ENCODE measurements around the gene SYDE2. TPM values are rescaled to one million over a fixed set of nuclear protein-coding genes. Genes with fewer than 3 reads are reported as not detected.

Gene SYDE2
- total RNA-seq, 4 donors from 2014 or later: 75.5 to 119 (median 99.3) TPM

GRCh38 chr1:85174503-85174902 is 26.3 kb downstream of the SYDE2 start:
- Histone ChIP-seq H3K4me3 (no peak overlapping the region), H3K36me3 (peaks cover 0 to 11% (median 0%) of the 10 kb centered on the region in 4 donors), H3K27me3 (no peaks in the 10 kb centered on the region), H3K4me1 (peaks cover 0 to 47% (median 24%) of the 10 kb centered on the region in 4 donors), H3K9me3 (no peaks in the 10 kb centered on the region), H3K27ac (replicated peaks in 1 of 4) (no peak overlapping the region)
- no peak for DNase-seq (ENCODE audit: extremely low spot score)
- WGBS: 92% methylated on average over 1 of the region's 1 CpG
- intact Hi-C loops (cut with DNase I): no loop called here
- TF ChIP-seq EP300 (IDR thresholded peaks at IDR 0.05): no peak
- no peak for TF ChIP-seq POLR2AphosphoS5 (IDR thresholded peaks at IDR 0.05)

GRCh38 chr1:85172684-85173337 is 28.0 kb downstream of the SYDE2 start:
- no peak overlapping the region for H3K4me3 ChIP-seq
- WGBS: 92% methylated on average over 4 of the region's 4 CpGs
- peaks cover 0 to 21% (median 7%) of the 10 kb centered on the region in 4 donors for H3K36me3 ChIP-seq
- intact Hi-C loops (cut with DNase I): no loop called here
- peaks cover 0 to 40% (median 16%) of the 10 kb centered on the region in 4 donors for H3K4me1 ChIP-seq
- H3K9me3 ChIP-seq: no peaks in the 10 kb centered on the region
- no peak for DNase-seq (ENCODE audit: extremely low spot score)
- no peaks in the 10 kb centered on the region for H3K27me3 ChIP-seq
- TF ChIP-seq, protein P1, sequence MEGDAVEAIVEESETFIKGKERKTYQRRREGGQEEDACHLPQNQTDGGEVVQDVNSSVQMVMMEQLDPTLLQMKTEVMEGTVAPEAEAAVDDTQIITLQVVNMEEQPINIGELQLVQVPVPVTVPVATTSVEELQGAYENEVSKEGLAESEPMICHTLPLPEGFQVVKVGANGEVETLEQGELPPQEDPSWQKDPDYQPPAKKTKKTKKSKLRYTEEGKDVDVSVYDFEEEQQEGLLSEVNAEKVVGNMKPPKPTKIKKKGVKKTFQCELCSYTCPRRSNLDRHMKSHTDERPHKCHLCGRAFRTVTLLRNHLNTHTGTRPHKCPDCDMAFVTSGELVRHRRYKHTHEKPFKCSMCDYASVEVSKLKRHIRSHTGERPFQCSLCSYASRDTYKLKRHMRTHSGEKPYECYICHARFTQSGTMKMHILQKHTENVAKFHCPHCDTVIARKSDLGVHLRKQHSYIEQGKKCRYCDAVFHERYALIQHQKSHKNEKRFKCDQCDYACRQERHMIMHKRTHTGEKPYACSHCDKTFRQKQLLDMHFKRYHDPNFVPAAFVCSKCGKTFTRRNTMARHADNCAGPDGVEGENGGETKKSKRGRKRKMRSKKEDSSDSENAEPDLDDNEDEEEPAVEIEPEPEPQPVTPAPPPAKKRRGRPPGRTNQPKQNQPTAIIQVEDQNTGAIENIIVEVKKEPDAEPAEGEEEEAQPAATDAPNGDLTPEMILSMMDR (IDR thresholded peaks at IDR 0.05): no peak
- TF ChIP-seq POLR2A (IDR thresholded peaks at IDR 0.05; ENCODE audit: low read depth) (no peak), EP300 (IDR thresholded peaks at IDR 0.05) (no peak), POLR2AphosphoS5 (IDR thresholded peaks at IDR 0.05) (no peak)
- H3K27ac ChIP-seq (replicated peaks in 1 of 4): no peak overlapping the region

DNA sequence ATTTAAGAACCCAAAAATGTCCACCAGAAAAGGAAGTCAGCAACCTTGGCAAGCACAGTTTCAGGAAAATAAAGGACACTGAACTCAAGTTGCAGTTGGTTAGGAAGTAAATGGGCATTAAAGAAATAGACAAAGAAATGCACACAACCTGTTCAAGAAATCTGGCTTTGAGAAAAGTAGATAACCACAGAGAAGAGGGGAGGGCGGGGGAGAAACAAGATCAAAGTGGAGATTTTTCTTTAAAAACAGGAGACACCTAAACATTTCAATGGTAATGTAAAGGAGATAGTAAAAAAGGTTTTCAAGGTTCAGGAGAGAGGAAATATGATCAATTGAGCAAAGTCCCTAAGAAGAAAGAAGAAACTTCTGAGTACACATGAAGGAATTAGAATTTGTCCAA is 29.1 kb downstream of the SYDE2 start:
- no peak overlapping the region for H3K4me3 ChIP-seq
- no peaks in the 10 kb centered on the region for H3K9me3 ChIP-seq
- no peak overlapping the region for H3K27ac ChIP-seq (replicated peaks in 1 of 4)
- H3K36me3 ChIP-seq: peaks cover 0 to 27% (median 12%) of the 10 kb centered on the region in 4 donors
- peaks cover 0 to 31% (median 16%) of the 10 kb centered on the region in 4 donors for H3K4me1 ChIP-seq
- no peaks in the 10 kb centered on the region for H3K27me3 ChIP-seq
- DNase-seq (ENCODE audit: extremely low spot score): no peak
- WGBS: 100% methylated on average over 1 of the region's 1 CpG
- TF ChIP-seq POLR2AphosphoS5 (IDR thresholded peaks at IDR 0.05) (no peak), EP300 (IDR thresholded peaks at IDR 0.05) (no peak), POLR2A (IDR thresholded peaks at IDR 0.05; ENCODE audit: low read depth) (no peak)
- TF ChIP-seq, protein P1 (IDR thresholded peaks at IDR 0.05): no peak
- intact Hi-C loops (cut with DNase I): no loop called here

- intact Hi-C loops (cut with DNase I): no loop called here
- Histone ChIP-seq H3K27me3 (no peaks in the 10 kb centered on the region), H3K9me3 (no peaks in the 10 kb centered on the region), H3K36me3 (peaks cover 0 to 49% (median 26%) of the 10 kb centered on the region in 4 donors), H3K4me3 (no peak overlapping the region), H3K27ac (replicated peaks in 1 of 4) (no peak overlapping the region), H3K4me1 (peaks cover 0 to 28% (median 9%) of the 10 kb centered on the region in 4 donors)
- TF ChIP-seq EP300 (IDR thresholded peaks at IDR 0.05) (no peak), POLR2AphosphoS5 (IDR thresholded peaks at IDR 0.05) (no peak), POLR2A (IDR thresholded peaks at IDR 0.05; ENCODE audit: low read depth) (no peak)
- TF ChIP-seq, protein P1 (IDR thresholded peaks at IDR 0.05): no peak
- WGBS: 97% methylated on average over 1 of the region's 1 CpG
- DNase-seq (ENCODE audit: extremely low spot score): no peak
These were observed 31.9 kb downstream of the SYDE2 start for GRCh38 chr1:85168884-85169283.

- no peak overlapping the region for H3K4me3 ChIP-seq
- no peak overlapping the region for H3K27ac ChIP-seq (replicated peaks in 1 of 4)
- WGBS: 79% methylated on average over 1 of the region's 1 CpG
- DNase-seq (ENCODE audit: extremely low spot score): no peak
- peaks cover 0 to 63% (median 22%) of the 10 kb centered on the region in 4 donors for H3K36me3 ChIP-seq
- H3K9me3 ChIP-seq: no peaks in the 10 kb centered on the region
- peaks cover 0 to 8% (median 0%) of the 10 kb centered on the region in 4 donors for H3K4me1 ChIP-seq
- intact Hi-C loops (cut with DNase I): no loop called here
- no peaks in the 10 kb centered on the region for H3K27me3 ChIP-seq
- TF ChIP-seq, protein P1 (IDR thresholded peaks at IDR 0.05): no peak
- TF ChIP-seq POLR2A (IDR thresholded peaks at IDR 0.05; ENCODE audit: low read depth): no peak
- TF ChIP-seq POLR2AphosphoS5 (IDR thresholded peaks at IDR 0.05): no peak
- TF ChIP-seq EP300 (IDR thresholded peaks at IDR 0.05): no peak
These were observed 34.5 kb downstream of the SYDE2 start for GRCh38 chr1:85166351-85166750.
